Measurements from ENCODE around the gene APEH.

The APEH gene

DNA sequence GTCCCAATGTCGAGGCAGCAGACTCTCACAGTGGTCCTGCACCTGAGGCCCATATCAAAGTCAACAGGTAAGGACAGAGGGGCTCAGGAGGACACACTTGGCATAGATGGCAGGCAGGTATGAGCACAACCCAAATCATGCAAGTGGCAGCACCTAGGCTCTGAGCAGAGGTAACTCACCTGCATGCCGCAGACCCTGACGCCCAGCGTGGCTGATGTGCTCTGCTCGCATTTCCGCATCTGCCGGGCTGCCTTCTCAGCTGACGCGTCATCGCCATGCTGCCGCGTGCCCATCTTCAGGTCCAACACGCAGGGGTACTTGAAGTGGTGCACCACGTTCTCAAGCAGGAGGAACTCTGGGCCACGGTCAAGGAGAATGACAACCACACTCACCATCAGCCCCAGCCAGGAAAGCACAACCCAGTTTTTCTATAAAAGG is 53.8 kb downstream of the APEH start:
- TF ChIP-seq TAF1 (IDR thresholded peaks at IDR 0.05; ENCODE audit: low read depth) (no peak), TCF12 (IDR thresholded peaks at IDR 0.05; ENCODE audit: low read depth) (no peak), YY1 (IDR thresholded peaks at IDR 0.05; ENCODE audit: low read depth) (no peak)
- TF ChIP-seq, protein P1, sequence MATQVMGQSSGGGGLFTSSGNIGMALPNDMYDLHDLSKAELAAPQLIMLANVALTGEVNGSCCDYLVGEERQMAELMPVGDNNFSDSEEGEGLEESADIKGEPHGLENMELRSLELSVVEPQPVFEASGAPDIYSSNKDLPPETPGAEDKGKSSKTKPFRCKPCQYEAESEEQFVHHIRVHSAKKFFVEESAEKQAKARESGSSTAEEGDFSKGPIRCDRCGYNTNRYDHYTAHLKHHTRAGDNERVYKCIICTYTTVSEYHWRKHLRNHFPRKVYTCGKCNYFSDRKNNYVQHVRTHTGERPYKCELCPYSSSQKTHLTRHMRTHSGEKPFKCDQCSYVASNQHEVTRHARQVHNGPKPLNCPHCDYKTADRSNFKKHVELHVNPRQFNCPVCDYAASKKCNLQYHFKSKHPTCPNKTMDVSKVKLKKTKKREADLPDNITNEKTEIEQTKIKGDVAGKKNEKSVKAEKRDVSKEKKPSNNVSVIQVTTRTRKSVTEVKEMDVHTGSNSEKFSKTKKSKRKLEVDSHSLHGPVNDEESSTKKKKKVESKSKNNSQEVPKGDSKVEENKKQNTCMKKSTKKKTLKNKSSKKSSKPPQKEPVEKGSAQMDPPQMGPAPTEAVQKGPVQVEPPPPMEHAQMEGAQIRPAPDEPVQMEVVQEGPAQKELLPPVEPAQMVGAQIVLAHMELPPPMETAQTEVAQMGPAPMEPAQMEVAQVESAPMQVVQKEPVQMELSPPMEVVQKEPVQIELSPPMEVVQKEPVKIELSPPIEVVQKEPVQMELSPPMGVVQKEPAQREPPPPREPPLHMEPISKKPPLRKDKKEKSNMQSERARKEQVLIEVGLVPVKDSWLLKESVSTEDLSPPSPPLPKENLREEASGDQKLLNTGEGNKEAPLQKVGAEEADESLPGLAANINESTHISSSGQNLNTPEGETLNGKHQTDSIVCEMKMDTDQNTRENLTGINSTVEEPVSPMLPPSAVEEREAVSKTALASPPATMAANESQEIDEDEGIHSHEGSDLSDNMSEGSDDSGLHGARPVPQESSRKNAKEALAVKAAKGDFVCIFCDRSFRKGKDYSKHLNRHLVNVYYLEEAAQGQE (IDR thresholded peaks at IDR 0.05; ENCODE audit: low read depth): no peak
- TF ChIP-seq, protein P2, sequence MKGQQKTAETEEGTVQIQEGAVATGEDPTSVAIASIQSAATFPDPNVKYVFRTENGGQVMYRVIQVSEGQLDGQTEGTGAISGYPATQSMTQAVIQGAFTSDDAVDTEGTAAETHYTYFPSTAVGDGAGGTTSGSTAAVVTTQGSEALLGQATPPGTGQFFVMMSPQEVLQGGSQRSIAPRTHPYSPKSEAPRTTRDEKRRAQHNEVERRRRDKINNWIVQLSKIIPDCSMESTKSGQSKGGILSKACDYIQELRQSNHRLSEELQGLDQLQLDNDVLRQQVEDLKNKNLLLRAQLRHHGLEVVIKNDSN (IDR thresholded peaks at IDR 0.05): no peak

DNA sequence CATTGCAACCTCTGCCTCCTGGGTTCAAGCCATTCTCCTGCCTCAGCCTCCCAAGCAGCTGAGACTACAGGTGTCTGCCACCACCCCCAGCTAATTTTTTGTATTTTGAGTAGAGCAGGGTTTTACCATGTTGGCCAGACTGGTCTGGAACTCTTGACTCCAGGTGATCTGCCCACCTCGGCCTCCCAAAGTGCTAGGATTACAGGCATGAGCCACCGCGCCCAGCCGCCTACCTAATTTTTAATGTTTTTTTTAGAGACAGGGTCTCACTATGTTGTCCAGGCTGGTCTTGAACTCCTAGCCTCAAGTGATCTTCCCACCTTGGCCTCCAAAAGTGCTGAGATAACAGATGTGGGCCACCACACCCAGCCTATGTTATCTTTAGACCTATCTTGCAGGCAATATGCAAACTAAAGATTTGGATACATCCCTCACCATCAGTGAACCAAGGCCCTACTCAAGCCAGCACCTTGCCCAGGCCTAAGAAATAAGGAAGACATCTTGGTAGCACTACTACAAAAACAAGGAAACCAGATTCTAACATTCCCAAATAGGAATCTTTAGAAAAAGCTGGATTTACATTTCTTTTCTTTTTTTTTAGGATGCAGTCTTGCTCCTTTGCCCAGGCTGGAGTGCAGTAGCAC is 55.9 kb downstream of the APEH start:
- TF ChIP-seq TCF12 (IDR thresholded peaks at IDR 0.05; ENCODE audit: low read depth): no peak
- TF ChIP-seq CREB1 (IDR thresholded peaks at IDR 0.05; ENCODE audit: low read depth): no peak
- TF ChIP-seq EGR1 (IDR thresholded peaks at IDR 0.05): no peak
- no peak for TF ChIP-seq FOXM1 (IDR thresholded peaks at IDR 0.05; ENCODE audit: borderline replicate concordance, low read depth)
- no peak for TF ChIP-seq RAD21 (IDR thresholded peaks at IDR 0.05; ENCODE audit: low read depth)
- no peak for TF ChIP-seq TAF1 (IDR thresholded peaks at IDR 0.05; ENCODE audit: low read depth)
- TF ChIP-seq EP300 (IDR thresholded peaks at IDR 0.05; ENCODE audit: borderline replicate concordance): no peak
- TF ChIP-seq TEAD4 (IDR thresholded peaks at IDR 0.05): no peak
- TF ChIP-seq CEBPB (IDR thresholded peaks at IDR 0.05): no peak
- no peak for TF ChIP-seq ZBTB7A (IDR thresholded peaks at IDR 0.05; ENCODE audit: low read depth)
- TF ChIP-seq NFIC (IDR thresholded peaks at IDR 0.05): no peak
- no peak for TF ChIP-seq YY1 (IDR thresholded peaks at IDR 0.05; ENCODE audit: low read depth)
- TF ChIP-seq, protein P3, sequence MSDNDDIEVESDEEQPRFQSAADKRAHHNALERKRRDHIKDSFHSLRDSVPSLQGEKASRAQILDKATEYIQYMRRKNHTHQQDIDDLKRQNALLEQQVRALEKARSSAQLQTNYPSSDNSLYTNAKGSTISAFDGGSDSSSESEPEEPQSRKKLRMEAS (IDR thresholded peaks at IDR 0.05): no peak

DNA sequence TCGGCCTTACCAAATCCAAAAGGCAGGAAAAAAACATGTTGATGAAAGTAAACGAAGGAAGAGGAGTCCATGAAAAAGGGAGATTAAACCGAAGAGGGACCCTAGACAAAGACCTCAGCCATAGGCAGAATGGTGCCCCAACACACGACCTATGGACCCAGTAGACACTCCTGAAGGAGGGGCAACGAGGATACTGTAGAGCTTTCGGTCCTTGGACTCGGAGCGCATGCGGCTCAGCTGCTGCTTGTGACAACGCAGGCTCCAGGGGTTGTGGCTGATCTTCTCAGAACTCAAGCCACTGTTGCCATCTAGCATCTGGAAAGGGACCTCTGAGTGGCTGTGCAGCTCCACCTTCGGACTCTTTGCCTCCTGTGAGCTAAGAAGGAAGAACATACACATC is 58.4 kb downstream of the APEH start:
- TF ChIP-seq EP300 (IDR thresholded peaks at IDR 0.05; ENCODE audit: borderline replicate concordance): no peak
- no peak for TF ChIP-seq FOXM1 (IDR thresholded peaks at IDR 0.05; ENCODE audit: borderline replicate concordance, low read depth)
- TF ChIP-seq, protein P1 (IDR thresholded peaks at IDR 0.05; ENCODE audit: low read depth): no peak
- TF ChIP-seq CEBPB (IDR thresholded peaks at IDR 0.05): no peak
- TF ChIP-seq, protein P2 (IDR thresholded peaks at IDR 0.05): no peak
- TF ChIP-seq TAF1 (IDR thresholded peaks at IDR 0.05; ENCODE audit: low read depth): no peak
- TF ChIP-seq EGR1 (IDR thresholded peaks at IDR 0.05): no peak
- TF ChIP-seq, protein P3 (IDR thresholded peaks at IDR 0.05): no peak
- TF ChIP-seq NFIC (IDR thresholded peaks at IDR 0.05): no peak
- TF ChIP-seq CREB1 (IDR thresholded peaks at IDR 0.05; ENCODE audit: low read depth): no peak
- TF ChIP-seq TCF12 (IDR thresholded peaks at IDR 0.05; ENCODE audit: low read depth): no peak
- no peak for TF ChIP-seq RAD21 (IDR thresholded peaks at IDR 0.05; ENCODE audit: low read depth)
- no peak for TF ChIP-seq ZBTB7A (IDR thresholded peaks at IDR 0.05; ENCODE audit: low read depth)
- no peak for TF ChIP-seq YY1 (IDR thresholded peaks at IDR 0.05; ENCODE audit: low read depth)
- TF ChIP-seq TEAD4 (IDR thresholded peaks at IDR 0.05): no peak

DNA sequence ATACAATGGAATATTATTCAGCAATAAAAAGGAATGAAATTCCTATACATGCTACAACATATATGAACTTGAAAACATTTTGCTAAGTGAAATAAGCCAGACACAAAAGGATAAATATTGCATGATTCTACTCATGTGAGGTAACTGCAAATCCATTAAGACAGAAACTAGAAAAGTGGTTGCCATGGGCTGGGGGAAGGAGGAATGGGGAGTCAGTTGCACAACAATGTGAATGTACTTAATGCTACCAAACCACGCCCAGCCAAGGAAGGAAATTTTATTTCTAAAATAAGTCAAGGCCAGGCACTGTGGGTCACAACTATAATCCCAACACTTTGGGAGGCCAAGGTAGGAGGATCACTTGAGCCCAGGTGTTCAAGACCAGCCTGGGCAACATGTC is 59.4 kb downstream of the APEH start:
- TF ChIP-seq, protein P3 (IDR thresholded peaks at IDR 0.05): no peak
- TF ChIP-seq EP300 (IDR thresholded peaks at IDR 0.05; ENCODE audit: borderline replicate concordance) (no peak), FOXM1 (IDR thresholded peaks at IDR 0.05; ENCODE audit: borderline replicate concordance, low read depth) (no peak), CREB1 (IDR thresholded peaks at IDR 0.05; ENCODE audit: low read depth) (no peak), TCF12 (IDR thresholded peaks at IDR 0.05; ENCODE audit: low read depth) (no peak)
